Psoas muscle (tissue), 8 donors: Measurements from ENCODE around the gene BIRC6. TPM values are rescaled to one million over a fixed set of nuclear protein-coding genes. Genes with fewer than 3 reads are reported as not detected.

Experiments
- ATAC-seq, 4 donors: fragments of 200-7000 bp; cut with Tn5 transposase; one replicate each; pipeline ENCODE4 v1.9.1; 2020; ENCODE audit warnings: moderate library complexity in 3 of 4, mild to moderate bottlenecking in 2 of 4
- DNase-seq, 2 donors: peaks; one replicate each; pipeline ENCODE4 v3.0.0-alpha.2; 2020
- H3K27ac ChIP-seq: fragments of 200-600 bp; one replicate; pipeline ENCODE4 v1.8.0; 2022
- H3K27me3 ChIP-seq, 3 donors: fragments of 200-600 bp in 1 of 3; one replicate each; pipeline versions ENCODE4 v1.6.1 to v1.8.0; 2013 to 2022; ENCODE audit warnings: low read length in 2 of 3, mild to moderate bottlenecking in 2 of 3, moderate library complexity in 1 of 3; ENCODE audit not compliant: insufficient read depth in 3 of 3
- H3K36me3 ChIP-seq, 2 donors: fragments of 200-600 bp in 1 of 2; one replicate each; pipeline versions ENCODE4 v1.6.1 to v1.8.0; 2013 to 2022; ENCODE audit warnings: low read depth in 1 of 2, mild to moderate bottlenecking in 1 of 2, moderate library complexity in 1 of 2; ENCODE audit not compliant: insufficient read depth in 1 of 2
- H3K4me1 ChIP-seq: fragments of 200-600 bp; one replicate; pipeline ENCODE4 v1.8.0; 2022
- H3K4me3 ChIP-seq: fragments of 200-600 bp; one replicate; pipeline ENCODE4 v1.8.0; 2022; ENCODE audit warnings: mild to moderate bottlenecking
- H3K9me3 ChIP-seq: fragments of 200-600 bp; one replicate; pipeline ENCODE4 v1.8.0; 2022
- CTCF ChIP-seq: fragments of 200-600 bp; IDR thresholded peaks from one replicate; pipeline ENCODE4 v1.8.0; 2022; ENCODE audit warnings: antibody characterized with exemption
- WGBS, 3 donors: extraction: QIAGEN DNeasy Blood & Tissue Kit; methylation state at CpG; one replicate each; pipeline versions ENCODE4 v1.1.6 to v1.1.7; 2013; 5-methylcytosine and 5-hydroxymethylcytosine counted together
- intact Hi-C, 2 donors: fragments of 100-400 bp; cut with DNase I; formaldehyde crosslinking; loops; one replicate each; pipeline versions ENCODE4 v1.11.0 to v1.14.2; 2022
- polyA plus RNA-seq, 3 donors: library from polyadenylated mRNA; stranded (reverse); fragments of 200-250 nt; gene quantifications; one replicate each; pipeline ENCODE4 v1.2.3, GENCODE V29; 2013
- total RNA-seq, 4 donors: library from RNA; stranded (reverse); fragmentation: NEBNext Ultra II Directional in 2 of 4; extraction: Animal tissue kit (Norgen Biotek cat#: 25700) in 2 of 4; gene quantifications; one replicate each; pipeline versions ENCODE4 v1.2.1 to v1.2.4, GENCODE V29; 2021 to 2023
- donor health status: healthy with polysubstance abuse.
- donor health status: DM: no; HTN: no; CAD: no; lungs with moderate emphysema.
- donor health status: Bipolar disorder and iron deficiency.
- donor health status: healthy.
- donor health status: DM: yes; HTN: yes; CAD: no.
- donor health status: DM: no; HTN: no; CAD: no.
- donor health status: DM: no; HTN: no; CAD: no.
- donor health status: DM: yes; HTN: yes; CAD: no.

Gene BIRC6
- total and polyA plus RNA-seq, 7 donors, result 11.1 to 66.7 (median 38.1) TPM

GRCh38 chr2:32485399-32485798, 128.6 kb downstream of the BIRC6 start:
- Histone ChIP-seq H3K27me3 (no peaks in the 10 kb centered on the region), H3K36me3 (peaks cover 9 to 99% of the 10 kb centered on the region in 2 donors), H3K4me3 (no peak overlapping the region), H3K27ac (no peak overlapping the region), H3K4me1 (no peaks in the 10 kb centered on the region), H3K9me3 (no peaks in the 10 kb centered on the region)
- ATAC-seq (no peak), DNase-seq (no peak)
- 94 to 98% (median 94%) methylated on average over 3 of the region's 3 CpGs for WGBS, 3 donors
- TF ChIP-seq CTCF, result no peak
- intact Hi-C loops, result no loop called here

GRCh38 chr2:32489061-32489460, 132.2 kb downstream of the BIRC6 start:
- H3K4me1 ChIP-seq, result no peaks in the 10 kb centered on the region
- H3K27me3 ChIP-seq, result no peaks in the 10 kb centered on the region
- intact Hi-C loops, result no loop called here
- no peak for ATAC-seq
- no peak overlapping the region for H3K27ac ChIP-seq
- 88 to 93% (median 89%) methylated on average over 2 of the region's 2 CpGs for WGBS, 3 donors
- H3K36me3 ChIP-seq, result peaks cover 7 to 93% of the 10 kb centered on the region in 2 donors
- no peak overlapping the region for H3K4me3 ChIP-seq
- no peak for TF ChIP-seq CTCF
- no peak for DNase-seq
- H3K9me3 ChIP-seq, result no peaks in the 10 kb centered on the region

- ATAC-seq (no peak), DNase-seq (no peak)
- Histone ChIP-seq H3K4me3 (no peak overlapping the region), H3K4me1 (no peaks in the 10 kb centered on the region), H3K9me3 (no peaks in the 10 kb centered on the region), H3K36me3 (peaks cover 6 to 92% of the 10 kb centered on the region in 2 donors), H3K27ac (no peak overlapping the region), H3K27me3 (no peaks in the 10 kb centered on the region)
- WGBS, 3 donors, result 85 to 92% (median 89%) methylated on average over 1 of the region's 1 CpG
- intact Hi-C loops, result no loop called here
- TF ChIP-seq CTCF, result no peak
Measured at GRCh38 chr2:32491346-32491745, 134.5 kb downstream of the BIRC6 start.

GRCh38 chr2:32495139-32495538, 138.3 kb downstream of the BIRC6 start:
- H3K27ac ChIP-seq, result no peak overlapping the region
- H3K4me1 ChIP-seq, result no peaks in the 10 kb centered on the region
- no peaks in the 10 kb centered on the region for H3K27me3 ChIP-seq
- intact Hi-C loops, result no loop called here
- no peaks in the 10 kb centered on the region for H3K9me3 ChIP-seq
- H3K4me3 ChIP-seq, result no peak overlapping the region
- DNase-seq (no peak), ATAC-seq (no peak)
- no peak for TF ChIP-seq CTCF
- H3K36me3 ChIP-seq, result peaks cover 3 to 74% of the 10 kb centered on the region in 2 donors
- WGBS, 3 donors, result 95 to 97% (median 95%) methylated on average over 2 of the region's 2 CpGs

- TF ChIP-seq CTCF, result no peak
- H3K4me1 ChIP-seq, result no peaks in the 10 kb centered on the region
- H3K27ac ChIP-seq, result no peak overlapping the region
- H3K4me3 ChIP-seq, result no peak overlapping the region
- DNase-seq, result no peak
- intact Hi-C loops, result no loop called here
- no peak for ATAC-seq
- peaks cover 0 to 74% of the 10 kb centered on the region in 2 donors for H3K36me3 ChIP-seq
- no peaks in the 10 kb centered on the region for H3K27me3 ChIP-seq
- WGBS, 3 donors, result 84 to 95% (median 89%) methylated on average over 3 of the region's 3 CpGs
- no peaks in the 10 kb centered on the region for H3K9me3 ChIP-seq
Measured at GRCh38 chr2:32496662-32497061, 139.8 kb downstream of the BIRC6 start.
